Neutrophil (primary cell): Measurements from ENCODE around the gene HS3ST4.
"Not testable (repeated sequence)": the region's sequence is repeated elsewhere in the genome, so short reads cannot be mapped to it uniquely, and the experiment has no call there.

Source experiments
- H3K27ac ChIP-seq: fragments of 200-600 bp; sonication (generic); 2 replicates; pipeline ENCODE4 v1.5.1; 2016; ENCODE audit warnings: mild to moderate bottlenecking, moderate library complexity
- H3K27me3 ChIP-seq: fragments of 200-600 bp; sonication (generic); 2 replicates; pipeline ENCODE4 v1.6.0; 2016; ENCODE audit warnings: mild to moderate bottlenecking
- H3K36me3 ChIP-seq: fragments of 200-600 bp; sonication (generic); 2 replicates; pipeline ENCODE4 v1.5.1; 2017
- H3K4me1 ChIP-seq, 2 experiments: fragments of 200-600 bp in 1 of 2; sonication (generic) in 1 of 2; 1 replicate in 1 of 2; 2 replicates in 1 of 2; pipeline versions ENCODE4 v1.5.1 to v1.6.1; 2013 to 2016; ENCODE audit warnings: low read depth in 1 of 2, low read length in 1 of 2, mild to moderate bottlenecking in 1 of 2, moderate library complexity in 1 of 2; ENCODE audit not compliant: control insufficient read depth in 1 of 2, insufficient read depth in 1 of 2
- H3K4me3 ChIP-seq, 2 experiments: fragments of 200-600 bp in 1 of 2; sonication (generic) in 1 of 2; 1 replicate in 1 of 2; 2 replicates in 1 of 2; pipeline ENCODE4 v1.5.1; 2013 to 2016; ENCODE audit warnings: low read depth in 1 of 2, low read length in 1 of 2, mild to moderate bottlenecking in 1 of 2, moderate library complexity in 1 of 2
- H3K9me3 ChIP-seq: fragments of 200-600 bp; sonication (generic); 2 replicates; pipeline ENCODE4 v1.5.1; 2016
- TF ChIP-seq, protein P1 (sequence below): fragments of 200-600 bp; sonication (generic); IDR thresholded peaks from 2 replicates; pipeline ENCODE4 v1.5.1; 2016; ENCODE audit warnings: antibody characterized with exemption

The HS3ST4 gene

DNA sequence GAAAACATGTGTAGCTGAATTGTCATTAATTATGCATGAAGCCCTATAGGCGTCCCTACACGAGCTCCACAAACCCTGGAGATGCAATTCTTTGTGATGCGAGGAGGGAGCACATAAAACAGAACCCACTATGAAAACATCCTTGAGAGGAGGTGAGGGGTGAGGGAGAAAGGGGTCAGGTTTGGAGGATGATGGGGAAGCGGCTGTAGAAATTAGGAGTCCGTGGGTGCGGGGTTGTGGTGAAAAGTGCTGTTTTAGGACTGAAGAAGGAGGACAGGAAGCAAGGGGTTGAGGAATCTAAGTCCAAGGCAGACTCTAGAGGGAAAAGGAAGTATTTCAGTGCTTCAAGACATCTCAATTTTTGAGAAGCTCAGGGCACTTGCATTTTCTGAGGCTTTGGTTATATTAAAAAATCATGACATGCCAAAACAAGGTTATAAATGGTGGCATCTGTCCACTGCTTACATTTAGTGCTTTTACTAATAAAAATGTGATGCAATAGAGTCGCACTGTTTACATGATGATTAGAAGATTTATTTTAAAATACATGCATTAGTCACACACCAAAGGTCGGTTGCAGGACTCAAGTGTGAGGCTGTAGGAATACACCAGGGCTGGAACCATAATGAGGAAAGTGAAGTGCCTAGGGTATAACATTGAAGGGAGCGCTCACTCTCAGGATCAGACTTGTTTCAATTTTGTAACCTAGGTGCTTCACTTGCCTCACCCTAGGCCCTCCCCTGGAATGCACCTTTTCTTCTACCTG, 379.5 kb downstream of the HS3ST4 start:
- Histone ChIP-seq H3K36me3 (no peaks in the 10 kb centered on the region), H3K9me3 (no peaks in the 10 kb centered on the region), H3K27ac (no peak overlapping the region), H3K27me3 (no peaks in the 10 kb centered on the region), H3K4me3 (no peak overlapping the region), H3K4me1 (no peaks in the 10 kb centered on the region)
- TF ChIP-seq, protein P1, sequence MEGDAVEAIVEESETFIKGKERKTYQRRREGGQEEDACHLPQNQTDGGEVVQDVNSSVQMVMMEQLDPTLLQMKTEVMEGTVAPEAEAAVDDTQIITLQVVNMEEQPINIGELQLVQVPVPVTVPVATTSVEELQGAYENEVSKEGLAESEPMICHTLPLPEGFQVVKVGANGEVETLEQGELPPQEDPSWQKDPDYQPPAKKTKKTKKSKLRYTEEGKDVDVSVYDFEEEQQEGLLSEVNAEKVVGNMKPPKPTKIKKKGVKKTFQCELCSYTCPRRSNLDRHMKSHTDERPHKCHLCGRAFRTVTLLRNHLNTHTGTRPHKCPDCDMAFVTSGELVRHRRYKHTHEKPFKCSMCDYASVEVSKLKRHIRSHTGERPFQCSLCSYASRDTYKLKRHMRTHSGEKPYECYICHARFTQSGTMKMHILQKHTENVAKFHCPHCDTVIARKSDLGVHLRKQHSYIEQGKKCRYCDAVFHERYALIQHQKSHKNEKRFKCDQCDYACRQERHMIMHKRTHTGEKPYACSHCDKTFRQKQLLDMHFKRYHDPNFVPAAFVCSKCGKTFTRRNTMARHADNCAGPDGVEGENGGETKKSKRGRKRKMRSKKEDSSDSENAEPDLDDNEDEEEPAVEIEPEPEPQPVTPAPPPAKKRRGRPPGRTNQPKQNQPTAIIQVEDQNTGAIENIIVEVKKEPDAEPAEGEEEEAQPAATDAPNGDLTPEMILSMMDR: no peak

DNA sequence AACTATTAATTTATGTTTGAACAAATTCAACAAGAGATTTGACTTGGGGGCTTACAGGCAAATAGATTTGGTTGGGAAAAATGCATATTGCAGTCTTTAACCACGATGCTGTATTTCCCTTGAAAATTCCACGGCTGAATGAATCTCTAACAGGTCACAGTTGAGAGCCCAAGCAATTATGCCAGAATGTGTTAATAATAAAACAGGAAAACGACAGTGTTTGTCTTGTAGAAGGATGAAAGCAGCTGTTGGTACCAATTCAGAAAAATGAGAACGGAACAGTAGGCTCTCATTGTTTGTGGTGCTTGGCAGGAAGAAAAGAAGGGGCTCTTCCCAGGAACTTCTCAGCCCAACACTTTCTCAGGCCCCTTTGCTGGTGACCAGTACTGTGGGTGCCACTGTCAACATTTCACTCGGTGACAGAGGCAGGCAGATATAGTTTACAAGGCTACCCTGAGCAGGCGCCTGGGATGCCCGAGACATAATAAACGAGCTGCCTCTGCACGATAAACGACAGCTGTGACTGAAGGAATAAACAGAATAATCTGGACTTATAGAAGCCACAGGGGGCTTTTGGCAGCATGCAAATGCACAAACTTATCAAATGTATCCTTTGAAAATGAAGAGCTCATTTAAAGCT, 387.1 kb downstream of the HS3ST4 start:
- TF ChIP-seq, protein P1: no peak
- Histone ChIP-seq H3K36me3 (no peaks in the 10 kb centered on the region), H3K4me1 (no peaks in the 10 kb centered on the region), H3K27ac (no peak overlapping the region), H3K9me3 (no peaks in the 10 kb centered on the region), H3K27me3 (no peaks in the 10 kb centered on the region), H3K4me3 (no peak overlapping the region)

DNA sequence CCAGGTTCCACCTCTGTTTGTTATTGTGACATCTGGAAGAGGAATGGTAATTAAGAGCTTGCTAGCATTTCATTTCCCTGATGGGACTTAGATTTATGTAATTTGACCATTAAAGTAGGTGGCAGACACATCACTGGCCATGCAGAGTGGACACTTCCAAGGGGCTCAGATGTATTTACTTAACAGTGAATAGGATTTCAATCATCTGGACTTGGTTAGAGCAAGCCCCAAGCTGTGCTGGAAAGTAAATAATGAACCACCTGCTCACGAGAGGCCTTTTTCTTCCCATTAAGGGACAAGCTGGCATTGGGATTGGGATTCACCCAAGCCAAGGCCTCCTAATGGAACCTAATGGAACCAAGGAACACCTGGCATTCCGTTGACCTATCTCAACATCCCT, 395.3 kb downstream of the HS3ST4 start:
- Histone ChIP-seq H3K9me3 (no peaks in the 10 kb centered on the region), H3K27me3 (no peaks in the 10 kb centered on the region), H3K27ac (no peak overlapping the region), H3K4me1 (no peaks in the 10 kb centered on the region), H3K36me3 (no peaks in the 10 kb centered on the region), H3K4me3 (no peak overlapping the region)
- TF ChIP-seq, protein P1: no peak

DNA sequence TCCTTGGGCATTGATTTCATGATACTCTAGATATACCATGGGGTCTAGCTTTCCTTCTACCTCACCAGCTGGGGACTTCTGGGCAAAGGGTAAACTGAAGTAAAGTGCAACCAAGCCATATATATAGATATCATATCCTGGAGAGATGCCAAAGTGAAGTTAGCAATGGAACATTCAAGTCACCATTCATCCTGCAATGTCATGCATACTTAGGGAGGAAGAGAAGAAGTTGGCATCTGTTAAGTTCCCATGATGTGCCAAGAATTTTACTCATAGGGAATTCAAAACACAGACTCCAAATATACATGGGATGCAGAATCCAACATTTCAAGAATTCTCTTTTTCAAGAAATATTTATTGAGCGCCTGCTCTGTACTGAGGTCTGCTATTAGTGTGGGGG, 399.8 kb downstream of the HS3ST4 start:
- TF ChIP-seq, protein P1: no peak
- Histone ChIP-seq H3K27ac (no peak overlapping the region), H3K4me3 (no peak overlapping the region), H3K4me1 (no peaks in the 10 kb centered on the region), H3K9me3 (no peaks in the 10 kb centered on the region), H3K27me3 (no peaks in the 10 kb centered on the region), H3K36me3 (no peaks in the 10 kb centered on the region)

DNA sequence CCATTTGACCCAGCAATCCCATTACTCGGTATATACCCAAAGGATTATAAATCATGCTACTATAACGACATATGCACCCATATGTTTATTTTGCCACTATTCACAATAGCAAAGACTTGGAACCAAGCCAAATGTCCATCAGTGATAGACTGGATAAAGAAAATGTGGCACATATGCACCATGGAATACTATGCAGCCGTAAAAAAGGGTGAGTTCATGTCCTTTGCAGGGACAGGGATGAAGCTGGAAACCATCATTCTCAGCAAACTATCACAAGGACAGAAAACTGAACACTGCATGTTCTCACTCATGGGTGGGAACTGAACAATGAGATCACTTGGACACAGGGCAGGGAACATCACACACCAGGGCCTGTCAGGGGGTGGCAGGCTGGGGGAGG, 406.4 kb downstream of the HS3ST4 start:
- H3K27ac ChIP-seq, H3K4me3 ChIP-seq, H3K36me3 ChIP-seq, H3K9me3 ChIP-seq, H3K27me3 ChIP-seq, H3K4me1 ChIP-seq: not testable (repeated sequence)

DNA sequence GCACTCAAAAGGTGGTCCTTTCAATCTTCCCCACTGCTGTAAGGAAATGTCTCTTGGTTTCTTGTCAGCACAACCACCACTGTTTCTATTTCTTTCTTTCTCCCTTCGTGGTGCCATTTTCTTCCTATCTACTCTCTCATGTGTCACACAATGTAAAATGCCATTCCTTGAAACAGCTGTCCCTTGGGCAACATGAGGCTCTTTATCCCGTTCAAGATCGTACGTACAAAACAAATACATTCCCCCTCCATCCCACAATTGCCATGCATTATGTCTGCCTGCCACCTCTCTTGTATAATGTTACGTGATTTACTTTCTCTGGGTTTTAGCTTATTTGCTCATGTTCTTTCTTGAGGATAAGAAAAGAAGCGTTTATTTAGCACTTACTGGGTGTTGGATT, 410.6 kb downstream of the HS3ST4 start:
- H3K9me3 ChIP-seq: no peaks in the 10 kb centered on the region
- no peak overlapping the region for H3K4me3 ChIP-seq
- no peak overlapping the region for H3K27ac ChIP-seq
- H3K36me3 ChIP-seq: no peaks in the 10 kb centered on the region
- TF ChIP-seq, protein P1: no peak
- H3K27me3 ChIP-seq: no peaks in the 10 kb centered on the region
- no peaks in the 10 kb centered on the region for H3K4me1 ChIP-seq
